D721Med (cell line): Measurements from ENCODE around the gene GPR63.

Source experiments
- DNase-seq: peaks from one replicate; pipeline ENCODE4 v3.0.0; 2011; ENCODE audit warnings: low spot score; ENCODE audit not compliant: insufficient read length
- FAIRE-seq: peaks from 2 replicates; lab custom pipeline; 2011; peaks lifted over from hg19 to GRCh38; lab: Jason Lieb, UNC
- CTCF ChIP-seq: IDR thresholded peaks from 2 replicates; pipeline ENCODE4 v1.5.1; 2012; ENCODE audit warnings: mild to moderate bottlenecking, control low read depth; ENCODE audit not compliant: insufficient read depth; ENCODE audit errors: missing control alignments

GPR63 gene

GRCh38 chr6:96786336-96786735 is 50.9 kb downstream of the GPR63 start:
- TF ChIP-seq CTCF, result no peak
- DNase-seq (no peak), FAIRE-seq (no peak)

- DNase-seq, result no peak
- FAIRE-seq, result no peak
- TF ChIP-seq CTCF, result no peak
These were observed 52.6 kb downstream of the GPR63 start for GRCh38 chr6:96784650-96785049.

- DNase-seq (no peak), FAIRE-seq (no peak)
- no peak for TF ChIP-seq CTCF
These were observed 54.0 kb downstream of the GPR63 start for GRCh38 chr6:96783307-96783706.

GRCh38 chr6:96781557-96781956 is 55.7 kb downstream of the GPR63 start:
- FAIRE-seq (no peak), DNase-seq (no peak)
- no peak for TF ChIP-seq CTCF

GRCh38 chr6:96777113-96777512 is 60.2 kb downstream of the GPR63 start:
- no peak for TF ChIP-seq CTCF
- no peak for FAIRE-seq
- no peak for DNase-seq

- DNase-seq (no peak), FAIRE-seq (no peak)
- TF ChIP-seq CTCF, result no peak
These were observed 61.4 kb downstream of the GPR63 start for GRCh38 chr6:96775727-96776400.

GRCh38 chr6:96766769-96767168 is 70.5 kb downstream of the GPR63 start:
- no peak for DNase-seq
- no peak for FAIRE-seq
- no peak for TF ChIP-seq CTCF
